GM12878 (cell line): Measurements from ENCODE around the gene SLC17A7. TPM values are rescaled to one million over a fixed set of nuclear protein-coding genes. Genes with fewer than 3 reads are reported as not detected.

Experiments
- ATAC-seq: fragments of 200-7000 bp; cut with Tn5 transposase; 3 replicates; pipeline ENCODE4 v1.9.1; 2020; ENCODE audit warnings: mild to moderate bottlenecking, moderate library complexity
- BruUV-seq: library from RNA; stranded (reverse); fragments of 400-500 nt; replicated peaks from 2 replicates; lab custom pipeline; 2021; lab: Mats Ljungman, UMichigan
- CTCF ChIA-PET: fragments of 300-600 bp; sonication (Branson Sonifier 250); formaldehyde crosslinking; extraction: SDS; loops from one replicate; lab custom pipeline; 2021; ENCODE audit warnings: inconsistent platforms; lab: Yijun Ruan, JAX
- POLR2A ChIA-PET: fragments of 350-600 bp; formaldehyde crosslinking; extraction: SDS; loops from one replicate; lab custom pipeline; 2021; ENCODE audit warnings: inconsistent platforms; lab: Charles Lee
- RAD21 ChIA-PET: fragments of 300-600 bp; sonication (Branson Sonifier 250); formaldehyde crosslinking; loops from one replicate; lab custom pipeline; 2023; ENCODE audit warnings: antibody characterized with exemption; ENCODE audit not compliant: unreplicated experiment; lab: Charles Lee
- SMC1A ChIA-PET: fragments of 300-600 bp; sonication (Branson Sonifier 250); formaldehyde crosslinking; loops from one replicate; lab custom pipeline; 2023; ENCODE audit not compliant: unreplicated experiment, uncharacterized antibody; lab: Charles Lee
- DNase-seq: peaks from one replicate; pipeline ENCODE4 v3.0.0-alpha.2; 2011; ENCODE audit warnings: low read depth, low spot score
- FAIRE-seq: peaks from 3 replicates; lab custom pipeline; 2011; peaks lifted over from hg19 to GRCh38; lab: Jason Lieb, UNC
- H2AFZ ChIP-seq: 2 replicates; pipeline ENCODE4 v1.6.0; 2011; ENCODE audit warnings: low read depth, low read length, control low read depth; ENCODE audit not compliant: control insufficient read depth
- H3K27ac ChIP-seq: 2 replicates; pipeline ENCODE4 v1.5.1; 2011; ENCODE audit warnings: control low read depth; ENCODE audit not compliant: control insufficient read depth, insufficient read depth
- H3K27me3 ChIP-seq, 2 experiments: replicated peaks in 1 of 2; 2 replicates each; pipeline versions ENCODE4 v1.6.0 to v1.6.1; 2011; ENCODE audit warnings: low read length in 1 of 2; ENCODE audit not compliant: control insufficient read depth in 2 of 2, insufficient read depth in 2 of 2
- H3K36me3 ChIP-seq, 2 experiments: 2 replicates each; pipeline ENCODE4 v1.5.1; 2011; ENCODE audit warnings: low read length in 1 of 2; ENCODE audit not compliant: control insufficient read depth in 2 of 2, insufficient read depth in 2 of 2
- H3K4me1 ChIP-seq: 2 replicates; pipeline ENCODE4 v1.6.1; 2011; ENCODE audit warnings: mild to moderate bottlenecking, low read length, moderate library complexity, mixed read lengths; ENCODE audit not compliant: control insufficient read depth, insufficient read depth
- H3K4me2 ChIP-seq: 2 replicates; pipeline ENCODE4 v1.6.0; 2011; ENCODE audit warnings: control low read depth; ENCODE audit not compliant: control insufficient read depth, insufficient read depth
- H3K4me3 ChIP-seq: fragments of 200-600 bp; sonication (generic); 2 replicates; pipeline ENCODE4 v1.5.1; 2016
- H3K79me2 ChIP-seq: 2 replicates; pipeline ENCODE4 v1.6.0; 2011; ENCODE audit warnings: low read length; ENCODE audit not compliant: control insufficient read depth, insufficient read depth
- H3K9ac ChIP-seq: 2 replicates; pipeline ENCODE4 v1.8.0; 2011; ENCODE audit warnings: low read length, control low read depth, mixed read lengths; ENCODE audit not compliant: control insufficient read depth, insufficient read depth
- H3K9me3 ChIP-seq: replicated peaks from 3 replicates; pipeline ENCODE4 v1.5.1; 2011; ENCODE audit warnings: mild to moderate bottlenecking, low read length; ENCODE audit not compliant: control insufficient read depth, insufficient read depth
- H4K20me1 ChIP-seq: 2 replicates; pipeline ENCODE4 v1.6.0; 2011; ENCODE audit not compliant: control insufficient read depth, insufficient read depth
- ATF7 ChIP-seq: fragments of 450-650 bp; IDR thresholded peaks from 2 replicates; pipeline ENCODE4 v1.6.1; 2016; ENCODE audit warnings: low read depth, mild to moderate bottlenecking
- CHD4 ChIP-seq: fragments of 200-600 bp; sonication (generic); IDR thresholded peaks from 2 replicates; pipeline ENCODE4 v1.6.1; 2016; ENCODE audit warnings: mild to moderate bottlenecking
- EED ChIP-seq: sonication (generic); IDR thresholded peaks from 2 replicates; pipeline ENCODE4 v1.6.1; 2016; ENCODE audit warnings: antibody characterized with exemption, low read depth
- HDGF ChIP-seq: fragments of 450-650 bp; IDR thresholded peaks from 2 replicates; pipeline ENCODE4 v1.6.1; 2016; ENCODE audit warnings: antibody characterized with exemption
- IKZF1 ChIP-seq: fragments of 450-650 bp; conservative IDR thresholded peaks from 2 replicates; pipeline ENCODE4 v1.6.1; 2017; ENCODE audit warnings: antibody characterized with exemption, mild to moderate bottlenecking
- IKZF2 ChIP-seq, 2 experiments: fragments of 450-650 bp; IDR thresholded peaks; 2 replicates each; pipeline ENCODE4 v1.6.1; 2017; ENCODE audit warnings: mild to moderate bottlenecking in 2 of 2, moderate library complexity in 2 of 2
- PAX8 ChIP-seq: fragments of 450-650 bp; IDR thresholded peaks from 2 replicates; pipeline ENCODE4 v1.6.1; 2017; ENCODE audit warnings: mild to moderate bottlenecking, moderate library complexity
- POLR2AphosphoS2 ChIP-seq: IDR thresholded peaks from 2 replicates; pipeline ENCODE4 v1.6.1; 2011; ENCODE audit warnings: low read depth, mild to moderate bottlenecking, low read length, improper control_type of control experiment, moderate library complexity
- SPI1 ChIP-seq: IDR thresholded peaks from 2 replicates; pipeline ENCODE4 v1.6.1; 2011; ENCODE audit warnings: low read depth, mild to moderate bottlenecking, low read length, moderate library complexity, borderline replicate concordance; ENCODE audit not compliant: insufficient read depth
- WGBS: methylation state at CpG from one replicate; pipeline ENCODE4 v1.1.6; 2016; ENCODE audit warnings: low lambda C conversion rate; ENCODE audit not compliant: insufficient replicate concordance, insufficient coverage; ENCODE audit errors: missing lambda C conversion rate; 5-methylcytosine and 5-hydroxymethylcytosine counted together
- in situ Hi-C: fragments of 300-500 bp; cut with MboI; formaldehyde crosslinking; loops from 9 replicates; pipeline ENCODE4 v1.14.3; 2018; ENCODE audit warnings: mixed read lengths
- intact Hi-C: fragments of 100-400 bp; cut with micrococcal nuclease; formaldehyde crosslinking; loops from one replicate; pipeline ENCODE4 v1.14.2; 2022; ENCODE audit not compliant: unreplicated experiment
- polyA plus RNA-seq, 11 experiments: library from polyadenylated mRNA; depleted of rRNA in 4 of 11; unstranded in 6 of 11; stranded (reverse) in 5 of 11; fragments of >200 nt; fragmentation: Nextera tagmentation in 4 of 11; fragmentation: Illumina TruSeq in 1 of 11; extraction: Ambion mirVana in 4 of 11; extraction: Trizol in 1 of 11; gene quantifications; 1 replicate in 1 of 11; 2 replicates in 10 of 11; pipeline versions ENCODE4 v1.2.1 to v1.2.3, GENCODE V29; 2011 to 2016; ENCODE audit warnings: inconsistent platforms in 2 of 11, missing spikeins in 2 of 11, low read depth in 1 of 11
- total RNA-seq, 4 experiments: library from RNA; depleted of rRNA in 3 of 4; stranded (reverse); fragments of >200 nt in 3 of 4; fragmentation: Illumina TruSeq in 1 of 4; extraction: Trizol in 1 of 4; gene quantifications; 2 replicates each; pipeline versions ENCODE4 v1.2.1 to v1.2.3, GENCODE V29; 2013 to 2021
- TF ChIP-seq, protein P1 (sequence below): fragments of 450-650 bp; formaldehyde crosslinking; IDR thresholded peaks from 2 replicates; pipeline ENCODE4 v1.4.0; 2022; ENCODE audit warnings: mild to moderate bottlenecking, moderate library complexity

Gene SLC17A7
- total and polyA plus RNA-seq, 10 of the 15 experiments (the other 5 are each of a cell fraction or from before 2014, with no cell fraction given) = 0.03 to 0.24 (median 0.06) TPM; not detected in 6

DNA sequence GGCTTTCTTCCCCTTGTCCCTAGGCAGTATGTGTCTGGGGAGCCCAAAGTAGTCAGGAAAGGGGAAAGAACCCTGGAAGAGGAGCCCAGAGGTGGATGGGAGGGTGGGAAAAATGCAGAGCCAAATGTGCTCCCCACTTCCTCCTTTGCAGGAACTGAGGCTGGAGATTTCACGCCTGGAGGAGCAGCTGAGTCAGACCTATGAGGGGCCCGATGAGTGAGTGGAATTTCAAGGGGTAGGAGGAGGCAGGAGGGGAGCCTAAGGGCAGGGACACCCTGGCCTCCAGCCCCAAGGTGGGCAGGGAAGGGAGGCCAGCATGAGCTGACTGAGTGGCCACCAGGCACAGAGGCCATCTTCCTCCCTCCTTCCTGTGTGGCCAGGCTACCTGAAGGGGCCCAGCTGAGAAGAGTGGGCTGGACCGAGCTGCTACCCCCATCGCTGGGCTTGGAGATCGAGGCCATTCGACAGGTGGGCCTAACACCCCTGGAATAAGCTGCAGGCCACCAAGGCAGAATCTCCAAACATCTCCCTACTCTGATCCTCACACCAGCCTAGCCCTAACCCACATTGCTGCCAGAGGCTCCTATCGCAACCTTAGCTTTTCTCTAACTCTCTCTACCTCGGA lies 32.4 kb downstream of the SLC17A7 start:
- Histone ChIP-seq H3K4me1 (peaks cover 17% of the 10 kb centered on the region), H3K9me3 (no peaks in the 10 kb centered on the region), H4K20me1 (no peaks in the 10 kb centered on the region), H3K4me3 (no peak overlapping the region), H3K27me3 (no peaks in the 10 kb centered on the region), H2AFZ (peak overlapping the region; percentile 70), H3K9ac (0 out of 2 replicates have a peak overlapping the region, but pooled peaks have one; percentile 48), H3K27ac (peak overlapping the region; percentile 62), H3K79me2 (no peaks in the 10 kb centered on the region), H3K4me2 (peak overlapping the region; percentile 56), H3K36me3 (no peaks in the 10 kb centered on the region)
- TF ChIP-seq IKZF2 (IDR thresholded peaks at IDR 0.05) (peak; percentile 48; a peak in 2 of 4 replicates), IKZF1 (peak; percentile 54), CHD4 (no peak), SPI1 (peak; percentile 70), EED (peak; percentile 71)
- in situ Hi-C loops = no loop called here
- intact Hi-C loops = no loop called here
- no TSS peak for BruUV-seq
- POLR2A ChIA-PET = interaction anchor here (0.6 to 1.5 kb wide), 4 partner anchors 8 to 44 kb away, joined by 3 to 6 read pairs (median 4); partner anchors contain the start of genes ALDH16A1 and PIH1D1
- 53% methylated on average over 8 of the region's 8 CpGs for WGBS
- CTCF ChIA-PET = interaction anchor here (0.6 to 2.3 kb wide), 11 partner anchors 10 to 108 kb away, joined by 3 to 10 read pairs (median 4); no protein-coding TSS in a partner anchor
- RAD21 ChIA-PET = interaction anchor here (1.0 to 1.4 kb wide), 4 partner anchors 13 to 43 kb away, joined by 3 read pairs; partner anchors contain the start of gene PIH1D1
- DNase-seq (no peak), ATAC-seq (peak; percentile 27), FAIRE-seq (no peak)
- SMC1A ChIA-PET = interaction anchor here (1.0 kb wide), 1 partner anchor 10 kb away, joined by 4 read pairs; no protein-coding TSS in a partner anchor

DNA sequence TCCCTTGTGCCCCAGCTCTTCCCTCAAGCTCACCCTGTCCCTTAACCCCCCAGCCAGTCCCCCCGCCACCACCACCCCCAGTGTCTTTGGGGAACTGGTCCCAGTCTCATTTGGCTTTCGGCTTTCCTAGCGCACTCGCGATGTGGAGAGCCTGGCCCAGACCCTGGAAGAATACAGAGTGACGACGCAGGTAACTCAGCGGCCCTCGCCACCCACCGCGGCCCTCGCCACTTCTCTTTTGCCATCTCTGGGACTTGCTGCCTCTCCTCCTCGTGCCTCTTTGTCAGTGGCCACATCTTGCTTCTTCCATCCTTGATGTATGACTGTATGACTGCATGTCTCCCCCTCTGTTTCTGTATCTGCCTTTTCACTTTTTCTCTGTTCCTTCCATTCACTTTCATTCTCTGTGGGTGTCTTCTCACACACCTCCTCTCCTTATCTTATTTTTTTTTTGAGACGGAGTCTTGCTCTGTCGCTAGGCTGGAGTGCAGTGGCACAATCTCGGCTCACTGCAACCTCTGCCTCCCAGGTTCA lies 33.8 kb downstream of the SLC17A7 start:
- RAD21 ChIA-PET = no interaction called here
- intact Hi-C loops (no loop called here), in situ Hi-C loops (no loop called here)
- POLR2A ChIA-PET = no interaction called here
- SMC1A ChIA-PET = no interaction called here
- H2AFZ ChIP-seq = no peak overlapping the region
- no TSS peak for BruUV-seq
- peaks cover 21% of the 10 kb centered on the region for H3K4me1 ChIP-seq
- CTCF ChIA-PET = interaction anchor here (2.6 kb wide), 1 partner anchor 16 kb away, joined by 11 read pairs; no protein-coding TSS in a partner anchor
- no peak overlapping the region for H3K4me2 ChIP-seq
- no peak overlapping the region for H3K27ac ChIP-seq
- no peak for ATAC-seq
- TF ChIP-seq, protein P1, sequence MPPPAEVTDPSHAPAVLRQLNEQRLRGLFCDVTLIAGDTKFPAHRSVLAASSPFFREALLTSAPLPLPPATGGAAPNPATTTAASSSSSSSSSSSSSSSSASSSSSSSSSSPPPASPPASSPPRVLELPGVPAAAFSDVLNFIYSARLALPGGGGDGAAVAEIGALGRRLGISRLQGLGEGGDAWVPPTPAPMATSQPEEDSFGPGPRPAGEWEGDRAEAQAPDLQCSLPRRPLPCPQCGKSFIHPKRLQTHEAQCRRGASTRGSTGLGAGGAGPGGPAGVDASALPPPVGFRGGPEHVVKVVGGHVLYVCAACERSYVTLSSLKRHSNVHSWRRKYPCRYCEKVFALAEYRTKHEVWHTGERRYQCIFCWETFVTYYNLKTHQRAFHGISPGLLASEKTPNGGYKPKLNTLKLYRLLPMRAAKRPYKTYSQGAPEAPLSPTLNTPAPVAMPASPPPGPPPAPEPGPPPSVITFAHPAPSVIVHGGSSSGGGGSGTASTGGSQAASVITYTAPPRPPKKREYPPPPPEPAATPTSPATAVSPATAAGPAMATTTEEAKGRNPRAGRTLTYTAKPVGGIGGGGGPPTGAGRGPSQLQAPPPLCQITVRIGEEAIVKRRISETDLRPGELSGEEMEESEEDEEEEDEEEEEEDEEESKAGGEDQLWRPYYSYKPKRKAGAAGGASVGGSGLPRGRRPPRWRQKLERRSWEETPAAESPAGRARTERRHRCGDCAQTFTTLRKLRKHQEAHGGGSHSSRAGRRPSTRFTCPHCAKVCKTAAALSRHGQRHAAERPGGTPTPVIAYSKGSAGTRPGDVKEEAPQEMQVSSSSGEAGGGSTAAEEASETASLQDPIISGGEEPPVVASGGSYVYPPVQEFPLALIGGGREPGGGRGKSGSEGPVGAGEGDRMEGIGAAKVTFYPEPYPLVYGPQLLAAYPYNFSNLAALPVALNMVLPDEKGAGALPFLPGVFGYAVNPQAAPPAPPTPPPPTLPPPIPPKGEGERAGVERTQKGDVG (CRISPR knock-in tag) = no peak
- no peak for TF ChIP-seq HDGF
- no peak for TF ChIP-seq POLR2AphosphoS2
- no peak for TF ChIP-seq ATF7
- TF ChIP-seq PAX8 = no peak
- no peaks in the 10 kb centered on the region for H3K9me3 ChIP-seq
- no peak for DNase-seq
- H3K36me3 ChIP-seq = no peaks in the 10 kb centered on the region
- WGBS = 87% methylated on average over 14 of the region's 16 CpGs
- no peaks in the 10 kb centered on the region for H3K27me3 ChIP-seq
- H3K9ac ChIP-seq = no peak overlapping the region
- no peaks in the 10 kb centered on the region for H3K79me2 ChIP-seq
- H3K4me3 ChIP-seq = no peak overlapping the region
- FAIRE-seq = no peak
- H4K20me1 ChIP-seq = no peaks in the 10 kb centered on the region
